ENCODE results near the gene LPIN3.

DNA sequence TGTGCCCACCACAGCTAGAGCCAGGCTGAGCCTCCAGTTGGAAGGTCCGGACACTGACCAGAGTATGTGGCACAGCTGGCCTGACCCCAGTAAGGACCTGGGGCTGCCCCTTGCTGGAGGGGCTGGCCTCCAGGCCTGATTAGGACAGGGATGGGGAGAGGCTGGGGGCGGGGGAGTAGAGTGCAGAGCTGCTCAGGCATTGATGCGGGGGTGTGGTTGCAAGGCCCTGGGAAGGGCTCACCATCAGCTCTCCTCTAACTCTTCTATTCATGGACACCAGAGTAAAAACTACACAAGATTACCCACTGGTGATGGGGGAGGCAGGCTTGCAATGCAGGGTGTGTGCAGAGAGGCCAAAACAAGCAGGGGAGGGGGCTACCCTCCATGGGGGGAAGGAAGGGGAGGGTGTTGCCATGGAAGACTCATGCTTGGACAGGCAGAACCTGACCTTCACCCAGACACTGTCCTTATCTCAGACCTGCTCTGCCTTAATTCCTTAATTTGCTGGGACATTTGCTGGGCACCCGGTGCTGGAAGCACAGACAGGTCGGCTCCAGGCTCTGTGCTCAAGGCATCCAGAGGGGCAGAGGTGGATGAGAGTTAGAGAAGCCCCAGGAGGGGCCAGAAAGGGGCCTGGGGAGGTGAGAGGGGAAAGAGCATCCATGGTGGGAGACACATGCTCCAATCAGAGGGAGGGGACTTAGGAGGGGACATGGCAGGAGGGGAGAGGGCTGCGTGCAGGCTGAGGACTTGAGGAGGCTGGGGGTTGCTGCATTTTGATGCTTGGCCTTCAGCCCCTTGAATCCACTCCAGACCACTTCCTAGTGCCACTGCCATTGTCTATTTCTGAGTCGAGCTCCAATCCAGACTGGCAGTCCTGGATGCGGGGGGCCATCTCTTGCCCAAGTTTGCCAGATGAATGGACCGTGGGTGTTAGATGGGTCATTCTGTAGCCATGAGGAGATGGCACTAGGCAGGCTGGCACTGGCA lies 33.6 kb downstream of the LPIN3 start:
- TF ChIP-seq TAF1 (IDR thresholded peaks at IDR 0.05; ENCODE audit: low read depth, low read length) = no peak
- no peak for TF ChIP-seq EGR1 (IDR thresholded peaks at IDR 0.05; ENCODE audit: borderline replicate concordance, low read depth, low read length)
- no peak for TF ChIP-seq JUN (IDR thresholded peaks at IDR 0.05; ENCODE audit: low read depth, low read length)
- no peak for TF ChIP-seq GTF2F1 (IDR thresholded peaks at IDR 0.05; ENCODE audit: borderline replicate concordance, low read depth, low read length)
- no peak for TF ChIP-seq SIX5 (IDR thresholded peaks at IDR 0.05; ENCODE audit: low read depth, low read length)
- TF ChIP-seq, protein P1, sequence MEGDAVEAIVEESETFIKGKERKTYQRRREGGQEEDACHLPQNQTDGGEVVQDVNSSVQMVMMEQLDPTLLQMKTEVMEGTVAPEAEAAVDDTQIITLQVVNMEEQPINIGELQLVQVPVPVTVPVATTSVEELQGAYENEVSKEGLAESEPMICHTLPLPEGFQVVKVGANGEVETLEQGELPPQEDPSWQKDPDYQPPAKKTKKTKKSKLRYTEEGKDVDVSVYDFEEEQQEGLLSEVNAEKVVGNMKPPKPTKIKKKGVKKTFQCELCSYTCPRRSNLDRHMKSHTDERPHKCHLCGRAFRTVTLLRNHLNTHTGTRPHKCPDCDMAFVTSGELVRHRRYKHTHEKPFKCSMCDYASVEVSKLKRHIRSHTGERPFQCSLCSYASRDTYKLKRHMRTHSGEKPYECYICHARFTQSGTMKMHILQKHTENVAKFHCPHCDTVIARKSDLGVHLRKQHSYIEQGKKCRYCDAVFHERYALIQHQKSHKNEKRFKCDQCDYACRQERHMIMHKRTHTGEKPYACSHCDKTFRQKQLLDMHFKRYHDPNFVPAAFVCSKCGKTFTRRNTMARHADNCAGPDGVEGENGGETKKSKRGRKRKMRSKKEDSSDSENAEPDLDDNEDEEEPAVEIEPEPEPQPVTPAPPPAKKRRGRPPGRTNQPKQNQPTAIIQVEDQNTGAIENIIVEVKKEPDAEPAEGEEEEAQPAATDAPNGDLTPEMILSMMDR (IDR thresholded peaks at IDR 0.05; ENCODE audit: control extremely low read depth in 1 of 3, insufficient read depth in 1 of 3, low read depth in 1 of 3, low read length in 3 of 3) = no peak

All from H1 (cell line).